Muscle layer of colon (tissue), 2 donors: ENCODE measurements around the gene CD7.

Source experiments
- H3K27ac ChIP-seq: one replicate; pipeline ENCODE4 v1.7.0; 2013; ENCODE audit warnings: low read depth, mild to moderate bottlenecking, low read length, moderate library complexity
- H3K27me3 ChIP-seq, 2 donors: one replicate each; pipeline ENCODE4 v1.7.0; 2013; ENCODE audit warnings: low read length in 2 of 2, mild to moderate bottlenecking in 2 of 2; ENCODE audit not compliant: insufficient read depth in 2 of 2, control insufficient read depth in 1 of 2
- H3K36me3 ChIP-seq: one replicate; pipeline ENCODE4 v1.7.0; 2013; ENCODE audit warnings: mild to moderate bottlenecking, low read length; ENCODE audit not compliant: insufficient read depth
- H3K4me1 ChIP-seq: one replicate; pipeline ENCODE4 v1.7.0; 2013; ENCODE audit warnings: mild to moderate bottlenecking, low read length; ENCODE audit not compliant: insufficient read depth
- H3K4me3 ChIP-seq, 2 donors: one replicate each; pipeline ENCODE4 v1.7.0; 2013; ENCODE audit warnings: low read length in 2 of 2, low read depth in 1 of 2, mild to moderate bottlenecking in 1 of 2, moderate library complexity in 1 of 2
- H3K9ac ChIP-seq: one replicate; pipeline ENCODE4 v1.7.0; 2013; ENCODE audit warnings: low read length
- H3K9me3 ChIP-seq: one replicate; pipeline ENCODE4 v1.7.0; 2013; ENCODE audit warnings: mild to moderate bottlenecking, low read length
- donor health status: abdominal sarcoma.
- donor health status: Adenocarcinoma of cecum.

The CD7 gene

DNA sequence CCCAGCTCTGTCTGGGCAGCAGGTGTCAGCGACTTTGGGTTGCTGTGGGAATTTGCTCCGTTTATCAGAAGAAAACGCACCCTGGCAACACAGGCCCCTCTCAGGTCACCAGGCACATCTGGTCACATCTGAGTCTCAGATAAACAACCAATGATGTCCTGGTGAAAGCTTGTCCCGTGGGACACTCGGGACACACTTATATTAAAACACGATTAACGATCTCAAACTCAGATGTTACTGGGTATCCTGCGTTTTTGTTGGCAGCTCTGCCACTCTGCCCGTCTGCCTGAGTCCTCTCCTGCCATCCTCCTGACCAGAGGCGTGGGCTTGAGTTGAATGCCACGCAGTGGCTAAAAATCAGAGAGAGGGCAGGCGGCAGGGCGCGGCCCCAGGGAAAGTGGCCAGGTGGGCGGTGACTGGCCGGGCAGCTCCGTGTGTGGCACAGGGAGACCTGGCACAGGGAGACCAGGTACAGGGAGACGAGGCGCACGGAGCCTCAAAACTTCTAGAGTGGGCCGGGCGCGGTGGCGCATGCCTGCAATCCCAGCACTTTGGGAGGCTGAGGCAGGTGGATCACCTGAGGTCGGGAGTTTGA, 14.0 kb upstream of the CD7 start:
- H3K36me3 ChIP-seq: no peaks in the 10 kb centered on the region
- no peaks in the 10 kb centered on the region for H3K27me3 ChIP-seq
- no peaks in the 10 kb centered on the region for H3K9me3 ChIP-seq
- no peak overlapping the region for H3K4me3 ChIP-seq
- peaks cover 30% of the 10 kb centered on the region for H3K4me1 ChIP-seq
- no peak overlapping the region for H3K27ac ChIP-seq
- H3K9ac ChIP-seq: no peak overlapping the region

DNA sequence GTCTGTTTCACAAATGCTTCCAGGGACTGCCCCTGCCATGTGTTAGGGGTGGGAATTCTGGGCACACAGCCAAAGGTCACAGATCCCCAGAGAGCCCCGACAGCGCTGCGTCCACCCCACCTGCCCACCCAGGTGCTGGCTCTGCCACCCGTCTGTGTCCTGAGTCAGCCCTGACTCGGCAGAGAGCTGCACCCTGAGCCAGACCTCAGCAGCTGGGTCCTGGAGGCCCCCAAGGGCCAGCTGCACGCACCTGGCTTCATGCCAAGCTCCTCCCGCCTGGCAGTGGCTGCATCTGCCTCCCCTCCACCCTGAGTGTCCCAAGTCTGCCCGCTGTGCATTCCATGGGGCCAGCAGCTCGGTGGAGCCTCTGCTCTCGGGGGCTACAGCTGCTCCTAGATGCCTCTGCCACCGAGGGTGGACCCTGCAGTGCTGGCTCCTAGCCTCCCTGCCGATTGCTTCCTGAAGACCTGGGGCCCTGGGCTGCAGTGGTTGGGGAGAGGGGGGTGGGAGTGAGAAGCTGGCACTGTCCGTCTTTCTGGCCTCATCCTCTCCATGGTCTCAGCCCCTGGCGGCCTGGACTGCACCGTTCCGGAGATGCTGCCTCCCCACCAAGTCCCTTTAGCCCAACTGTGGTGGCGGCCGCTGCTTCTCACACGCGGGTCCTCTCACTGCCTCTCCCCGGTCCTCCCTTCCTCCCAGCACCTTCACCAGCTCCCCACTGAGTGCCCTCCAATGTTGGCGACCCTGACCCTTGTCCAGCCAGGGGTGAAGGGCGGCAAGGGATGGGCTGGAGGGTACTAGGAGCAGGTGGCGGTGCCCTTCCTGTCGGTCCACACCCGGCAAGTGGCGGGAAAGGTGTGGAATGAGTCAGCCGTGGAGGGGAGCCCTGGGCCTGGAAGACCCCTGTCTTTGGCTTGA, 13.2 kb upstream of the CD7 start:
- no peak overlapping the region for H3K27ac ChIP-seq
- no peaks in the 10 kb centered on the region for H3K9me3 ChIP-seq
- H3K4me1 ChIP-seq: peaks cover 30% of the 10 kb centered on the region
- H3K9ac ChIP-seq: no peak overlapping the region
- no peak overlapping the region for H3K4me3 ChIP-seq
- H3K36me3 ChIP-seq: no peaks in the 10 kb centered on the region
- no peaks in the 10 kb centered on the region for H3K27me3 ChIP-seq

DNA sequence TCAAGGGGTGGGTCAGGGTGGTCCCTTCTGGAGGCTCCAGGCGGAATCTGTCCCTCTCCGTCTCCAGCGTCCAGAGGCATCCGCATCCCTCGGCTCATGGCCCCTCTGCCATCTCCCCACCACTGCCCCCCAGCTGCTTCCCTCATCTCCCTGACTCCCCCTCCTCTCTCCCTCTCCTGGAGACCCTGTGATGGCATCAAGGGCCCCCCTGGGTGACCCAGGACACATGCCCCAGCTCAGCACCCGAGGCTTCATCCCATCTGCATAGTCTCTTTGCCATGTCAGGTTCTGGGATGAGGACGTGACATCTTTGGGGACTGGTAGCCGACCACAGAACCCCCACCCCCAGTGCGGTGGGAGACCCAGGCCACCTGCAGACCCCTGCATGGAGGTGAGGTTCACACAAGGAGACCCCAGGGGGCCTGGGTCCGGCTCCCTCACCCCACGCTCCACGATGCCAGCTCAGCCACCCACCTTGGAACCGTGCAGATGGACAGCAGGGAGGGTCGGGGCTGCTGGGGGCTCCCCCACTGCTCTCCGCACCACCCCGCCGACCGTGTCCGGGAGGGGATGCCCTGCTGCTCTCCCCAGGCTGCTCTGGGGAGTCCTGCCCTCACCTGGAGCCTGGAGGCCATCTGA, 12.4 kb upstream of the CD7 start:
- H3K9ac ChIP-seq: no peak overlapping the region
- H3K9me3 ChIP-seq: no peaks in the 10 kb centered on the region
- peaks cover 27% of the 10 kb centered on the region for H3K4me1 ChIP-seq
- H3K27me3 ChIP-seq: no peaks in the 10 kb centered on the region
- H3K4me3 ChIP-seq: no peak overlapping the region
- no peak overlapping the region for H3K27ac ChIP-seq
- H3K36me3 ChIP-seq: peaks cover 2% of the 10 kb centered on the region

DNA sequence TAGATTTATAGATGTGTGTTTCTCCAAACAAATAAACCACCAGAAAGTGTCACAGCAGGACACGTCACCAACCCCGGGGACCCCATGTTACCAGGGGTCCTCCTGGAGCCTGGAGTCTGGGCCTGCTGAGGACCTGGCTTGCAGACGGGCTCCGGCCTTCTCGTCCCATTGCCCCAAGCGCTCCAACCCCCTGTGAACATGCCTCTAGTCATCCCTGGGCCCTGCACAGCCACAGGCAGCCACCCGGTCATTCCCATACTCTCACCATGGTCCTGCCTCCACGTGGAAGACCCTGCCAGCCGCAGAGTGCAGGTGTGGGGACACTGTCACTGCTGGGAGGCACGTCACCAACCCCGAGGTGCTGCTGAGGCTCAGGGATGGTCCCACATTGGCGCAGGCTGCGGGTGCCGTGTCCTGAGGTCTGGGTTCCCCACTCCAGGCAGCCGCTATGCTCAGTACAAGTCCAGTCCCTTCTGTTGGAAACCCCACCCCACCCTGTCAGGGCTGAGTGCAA, 11.6 kb upstream of the CD7 start:
- Histone ChIP-seq H3K4me1 (peaks cover 20% of the 10 kb centered on the region), H3K27me3 (no peaks in the 10 kb centered on the region)

DNA sequence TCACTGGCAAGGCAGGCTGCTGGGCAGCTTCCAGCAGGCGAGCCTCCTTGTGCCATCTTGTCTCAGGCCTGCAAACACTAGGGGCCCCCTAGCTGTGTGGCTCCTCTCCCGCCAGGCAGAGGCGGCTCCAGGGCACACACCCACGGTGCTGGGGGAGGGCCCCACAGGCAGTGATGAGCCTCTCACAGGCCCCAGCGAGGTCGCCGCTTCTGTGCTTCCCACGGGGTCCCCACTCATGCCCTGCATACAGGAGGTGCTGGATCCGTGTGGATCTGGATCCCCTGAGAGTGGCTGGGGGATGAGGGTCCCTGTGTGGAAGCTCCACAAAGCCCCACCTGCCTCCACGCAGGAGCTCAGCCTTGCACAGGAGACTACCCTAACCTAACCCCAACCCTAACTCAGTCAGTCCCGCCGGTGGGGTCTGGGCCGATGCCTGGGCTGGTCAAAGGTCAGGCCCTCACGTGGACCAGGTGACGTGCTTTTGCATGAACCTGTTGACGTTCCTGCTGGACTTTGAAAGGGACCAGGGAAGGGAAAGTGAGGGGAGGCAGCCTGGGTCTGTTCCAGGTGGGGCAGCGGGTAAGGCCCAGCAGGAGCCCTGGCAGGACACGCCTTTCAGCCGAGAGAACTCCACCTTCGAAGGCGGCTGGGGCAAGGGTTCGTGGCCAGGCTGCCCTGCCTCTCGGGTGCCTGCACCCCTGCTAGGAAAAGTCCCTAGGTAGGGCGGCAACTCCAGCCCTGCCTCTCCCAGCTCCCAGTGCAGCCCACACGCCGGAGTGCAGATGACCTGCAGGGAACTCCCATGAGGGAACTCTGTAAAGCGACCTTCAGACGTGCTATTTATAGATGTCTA, 11.0 kb upstream of the CD7 start:
- Histone ChIP-seq H3K9me3 (no peaks in the 10 kb centered on the region), H3K9ac (no peak overlapping the region), H3K27ac (no peak overlapping the region), H3K36me3 (peaks cover 5% of the 10 kb centered on the region), H3K4me1 (peaks cover 19% of the 10 kb centered on the region), H3K4me3 (no peak overlapping the region), H3K27me3 (no peaks in the 10 kb centered on the region)

More for the DNA sequence above, 11.6 kb upstream of the CD7 start:
- H3K4me3 ChIP-seq: no peak overlapping the region
- H3K9me3 ChIP-seq: no peaks in the 10 kb centered on the region
- peaks cover 5% of the 10 kb centered on the region for H3K36me3 ChIP-seq
- H3K9ac ChIP-seq: no peak overlapping the region
- H3K27ac ChIP-seq: no peak overlapping the region

DNA sequence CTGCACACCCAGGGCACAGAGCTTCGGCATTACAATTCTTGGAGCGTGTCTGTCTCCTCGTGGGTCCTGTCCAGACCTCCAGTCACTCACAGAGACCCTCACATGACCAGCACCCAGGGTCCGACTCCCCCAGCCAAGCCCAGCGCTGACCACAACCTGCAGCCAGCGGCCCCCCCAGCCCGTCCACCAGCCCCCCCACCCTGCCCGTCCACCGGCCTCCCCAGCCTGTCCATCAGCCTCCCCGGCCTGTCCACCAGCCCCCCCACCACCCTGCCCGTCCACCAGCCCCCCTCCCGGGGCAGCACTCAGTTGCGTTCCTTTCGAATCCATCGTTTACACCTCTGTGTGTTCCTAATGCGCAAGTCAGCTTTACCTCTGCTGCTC, 10.3 kb upstream of the CD7 start:
- Histone ChIP-seq H3K27ac (no peak overlapping the region), H3K9ac (no peak overlapping the region)

DNA sequence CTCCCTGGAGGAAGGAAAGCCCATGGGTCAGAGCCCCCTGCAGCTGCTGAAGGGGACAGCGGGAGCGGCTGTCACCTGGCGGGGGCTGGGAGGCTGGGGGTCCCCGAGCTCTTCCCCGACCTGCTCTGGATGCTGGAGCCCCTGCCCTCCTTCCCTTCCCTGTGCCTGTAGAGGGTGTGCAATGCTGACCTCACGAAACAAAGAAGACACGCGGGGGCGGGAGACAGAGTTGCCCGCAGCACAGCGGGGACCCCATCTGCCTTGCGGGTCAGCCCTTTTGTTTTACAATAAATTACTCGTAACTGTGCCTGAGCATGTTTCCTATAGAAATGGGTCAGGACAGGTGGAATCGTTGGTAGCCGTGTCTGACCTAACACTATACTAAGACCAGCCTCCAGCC, 9.9 kb upstream of the CD7 start:
- H3K9ac ChIP-seq: no peak overlapping the region
- no peaks in the 10 kb centered on the region for H3K9me3 ChIP-seq
- H3K36me3 ChIP-seq: peaks cover 5% of the 10 kb centered on the region
- H3K27ac ChIP-seq: no peak overlapping the region
- peaks cover 12% of the 10 kb centered on the region for H3K4me1 ChIP-seq
- no peak overlapping the region for H3K4me3 ChIP-seq
- H3K27me3 ChIP-seq: no peaks in the 10 kb centered on the region

More for the DNA sequence above, 10.3 kb upstream of the CD7 start:
- Histone ChIP-seq H3K27me3 (no peaks in the 10 kb centered on the region), H3K9me3 (no peaks in the 10 kb centered on the region), H3K36me3 (peaks cover 5% of the 10 kb centered on the region), H3K4me3 (no peak overlapping the region), H3K4me1 (peaks cover 16% of the 10 kb centered on the region)

DNA sequence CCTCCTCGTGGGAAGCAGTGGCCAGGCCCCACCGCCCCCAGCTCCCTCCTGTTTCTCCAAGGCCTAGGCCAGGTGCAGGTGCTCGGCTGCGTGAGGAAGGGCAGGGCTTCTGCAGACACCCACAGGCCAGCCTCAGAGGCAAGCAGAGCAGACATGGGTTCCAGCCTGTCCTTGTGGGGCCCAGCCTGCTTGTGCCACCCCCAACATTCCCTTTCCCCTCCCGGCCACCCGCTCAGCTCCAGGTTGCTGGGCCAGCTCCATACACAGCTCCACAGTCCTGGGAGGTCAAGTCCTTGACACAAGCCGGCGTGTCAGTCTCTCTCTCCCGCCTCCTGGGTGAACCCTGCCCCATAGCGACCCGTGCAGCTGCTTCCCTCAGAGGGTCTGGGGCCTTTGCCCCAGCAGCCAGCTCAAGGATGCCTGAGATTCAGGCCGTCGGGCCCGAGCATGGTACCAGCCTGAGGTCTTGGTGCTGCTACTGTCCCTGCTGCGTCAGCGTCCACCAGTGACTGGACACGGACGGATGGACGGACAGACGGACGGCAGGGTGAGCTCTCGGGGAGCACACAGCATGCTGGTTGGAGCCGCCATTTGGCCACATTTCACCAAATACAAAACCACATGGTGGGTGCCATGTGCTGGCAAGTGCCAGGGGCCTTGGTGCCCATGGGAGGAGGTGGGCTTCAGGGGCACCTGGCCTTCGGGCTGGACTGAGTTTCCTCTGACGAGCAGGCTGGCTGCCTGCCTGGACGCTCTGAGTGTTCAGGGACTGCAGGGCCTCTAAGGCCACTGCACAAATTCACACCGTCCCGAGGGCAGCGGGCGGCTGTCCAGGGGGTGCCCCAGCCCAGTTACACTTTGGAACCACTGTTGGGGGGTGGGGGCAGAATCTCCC, 8.1 kb upstream of the CD7 start:
- no peak overlapping the region for H3K27ac ChIP-seq
- H3K4me3 ChIP-seq: no peak overlapping the region
- no peak overlapping the region for H3K9ac ChIP-seq
- H3K27me3 ChIP-seq: no peaks in the 10 kb centered on the region
- H3K4me1 ChIP-seq: peaks cover 8% of the 10 kb centered on the region
- H3K9me3 ChIP-seq: no peaks in the 10 kb centered on the region
- peaks cover 5% of the 10 kb centered on the region for H3K36me3 ChIP-seq

DNA sequence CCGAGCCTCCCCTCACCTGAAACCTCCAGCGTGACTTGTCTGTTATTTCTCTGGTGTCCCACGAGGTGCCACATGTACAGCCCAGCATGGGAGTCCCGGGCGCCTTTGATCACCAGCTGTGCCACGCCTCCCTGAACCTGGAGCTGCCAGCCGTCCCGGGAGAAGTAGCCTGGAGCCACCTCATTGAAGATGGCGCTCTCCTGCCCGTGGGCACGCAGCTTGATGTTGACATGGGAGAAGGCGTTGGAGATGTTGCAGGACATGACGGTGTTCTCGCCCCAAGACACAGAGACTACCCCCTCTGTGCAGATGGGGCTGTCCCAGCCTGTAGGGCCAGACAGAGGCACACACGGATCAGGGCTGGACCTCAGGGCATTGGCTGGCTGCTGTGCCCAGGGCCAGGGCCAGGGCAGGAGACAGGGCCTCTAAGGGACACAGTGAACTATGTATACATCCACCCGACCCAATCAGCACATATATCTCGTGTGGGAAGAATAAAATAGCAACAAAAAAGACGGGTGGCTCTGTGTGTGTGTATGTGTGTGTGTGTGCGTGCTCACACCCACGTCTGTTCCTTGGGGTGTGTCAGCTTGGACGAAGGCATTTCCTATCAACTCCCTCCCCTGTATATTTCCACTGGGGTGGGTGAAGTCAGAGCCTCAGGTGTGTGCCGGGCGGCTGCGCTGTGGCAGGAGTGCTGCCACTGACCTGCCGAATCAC, 7.3 kb upstream of the CD7 start:
- Histone ChIP-seq H3K4me3 (no peak overlapping the region), H3K27me3 (no peaks in the 10 kb centered on the region), H3K36me3 (peaks cover 5% of the 10 kb centered on the region), H3K27ac (no peak overlapping the region), H3K9me3 (no peaks in the 10 kb centered on the region), H3K9ac (no peak overlapping the region), H3K4me1 (peaks cover under 1% of the 10 kb centered on the region)
